ENCODE data around the gene SCAMP2. TPM values are rescaled to one million over a fixed set of nuclear protein-coding genes. Genes with fewer than 3 reads are reported as not detected.

Gene SCAMP2
- total and polyA plus RNA-seq, 10 donors: 34.7 to 129 (median 98.6) TPM

DNA sequence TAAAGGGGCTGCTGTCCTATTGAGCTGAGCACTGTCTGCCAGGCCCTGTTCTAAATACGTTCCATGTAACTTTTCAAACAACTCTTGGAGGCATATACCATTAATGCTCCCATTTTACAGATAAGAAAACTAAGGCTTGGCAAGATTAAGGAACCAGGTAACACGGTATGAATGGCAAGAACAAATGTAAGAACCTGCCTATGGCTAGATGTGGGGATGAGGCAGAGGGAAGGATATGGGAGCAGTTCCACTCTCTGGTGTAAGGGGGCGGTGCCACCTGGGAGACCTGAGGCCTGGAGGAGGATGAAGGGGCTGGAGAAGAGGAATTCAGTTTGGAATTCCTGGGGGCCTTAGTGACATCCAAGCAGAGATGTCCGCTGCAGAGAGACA, 64.3 kb downstream of the SCAMP2 start:
- Histone ChIP-seq H3K9me3 (no peaks in the 10 kb centered on the region), H3K4me3 (no peak overlapping the region), H3K36me3 (peaks cover 0 to 16% (median 6%) of the 10 kb centered on the region in 6 donors), H3K27ac (peak overlapping the region in 1 of 8 donors; percentile 14), H3K4me1 (peaks cover 0 to 27% (median 4%) of the 10 kb centered on the region in 6 donors), H3K27me3 (replicated peaks in 1 of 7) (no peaks in the 10 kb centered on the region)
- 70 to 77% (median 74%) methylated on average over 4 of the region's 4 CpGs for WGBS, 5 donors
- DNase-seq: no peak
- intact Hi-C loops (cut with DNase I; ENCODE audit: low total_unique reads): no loop called here
- no peak for TF ChIP-seq POLR2AphosphoS5 (IDR thresholded peaks at IDR 0.05)
- TF ChIP-seq, protein P1, sequence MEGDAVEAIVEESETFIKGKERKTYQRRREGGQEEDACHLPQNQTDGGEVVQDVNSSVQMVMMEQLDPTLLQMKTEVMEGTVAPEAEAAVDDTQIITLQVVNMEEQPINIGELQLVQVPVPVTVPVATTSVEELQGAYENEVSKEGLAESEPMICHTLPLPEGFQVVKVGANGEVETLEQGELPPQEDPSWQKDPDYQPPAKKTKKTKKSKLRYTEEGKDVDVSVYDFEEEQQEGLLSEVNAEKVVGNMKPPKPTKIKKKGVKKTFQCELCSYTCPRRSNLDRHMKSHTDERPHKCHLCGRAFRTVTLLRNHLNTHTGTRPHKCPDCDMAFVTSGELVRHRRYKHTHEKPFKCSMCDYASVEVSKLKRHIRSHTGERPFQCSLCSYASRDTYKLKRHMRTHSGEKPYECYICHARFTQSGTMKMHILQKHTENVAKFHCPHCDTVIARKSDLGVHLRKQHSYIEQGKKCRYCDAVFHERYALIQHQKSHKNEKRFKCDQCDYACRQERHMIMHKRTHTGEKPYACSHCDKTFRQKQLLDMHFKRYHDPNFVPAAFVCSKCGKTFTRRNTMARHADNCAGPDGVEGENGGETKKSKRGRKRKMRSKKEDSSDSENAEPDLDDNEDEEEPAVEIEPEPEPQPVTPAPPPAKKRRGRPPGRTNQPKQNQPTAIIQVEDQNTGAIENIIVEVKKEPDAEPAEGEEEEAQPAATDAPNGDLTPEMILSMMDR (IDR thresholded peaks at IDR 0.05 in 8 of 11, conservative IDR thresholded peaks at IDR 0.05 in 3 of 11): no peak
- TF ChIP-seq POLR2A (IDR thresholded peaks at IDR 0.05): no peak

GRCh38 chr15:74808078-74808839, 64.9 kb downstream of the SCAMP2 start:
- peak; percentile 34 to 75 (median 42) for TF ChIP-seq POLR2AphosphoS5 (IDR thresholded peaks at IDR 0.05)
- TF ChIP-seq, protein P1 (IDR thresholded peaks at IDR 0.05 in 8 of 11, conservative IDR thresholded peaks at IDR 0.05 in 3 of 11): no peak
- TF ChIP-seq POLR2A (IDR thresholded peaks at IDR 0.05): no peak
- H3K4me3 ChIP-seq: no peak overlapping the region
- intact Hi-C loops (cut with DNase I; ENCODE audit: low total_unique reads): no loop called here
- H3K27ac ChIP-seq: peak overlapping the region in 1 of 8 donors; percentile 45
- no peaks in the 10 kb centered on the region for H3K27me3 ChIP-seq (replicated peaks in 1 of 7)
- 78 to 89% (median 83%) methylated on average over 18 of the region's 18 CpGs for WGBS, 5 donors
- DNase-seq: no peak
- no peaks in the 10 kb centered on the region for H3K9me3 ChIP-seq
- peaks cover 0 to 27% (median 4%) of the 10 kb centered on the region in 6 donors for H3K4me1 ChIP-seq
- peaks cover 0 to 21% (median 12%) of the 10 kb centered on the region in 6 donors for H3K36me3 ChIP-seq

GRCh38 chr15:74807282-74807681, 65.9 kb downstream of the SCAMP2 start:
- 70 to 87% (median 77%) methylated on average over 5 of the region's 5 CpGs for WGBS, 5 donors
- Histone ChIP-seq H3K9me3 (no peaks in the 10 kb centered on the region), H3K4me1 (peaks cover 0 to 27% (median 4%) of the 10 kb centered on the region in 6 donors), H3K27me3 (replicated peaks in 1 of 7) (no peaks in the 10 kb centered on the region), H3K36me3 (peaks cover 0 to 31% (median 21%) of the 10 kb centered on the region in 6 donors), H3K27ac (peak overlapping the region in 1 of 8 donors; percentile 45), H3K4me3 (no peak overlapping the region)
- DNase-seq: no peak
- TF ChIP-seq POLR2A (IDR thresholded peaks at IDR 0.05) (no peak), POLR2AphosphoS5 (IDR thresholded peaks at IDR 0.05) (peak in 1 of 3 donors; percentile 2)
- TF ChIP-seq, protein P1 (IDR thresholded peaks at IDR 0.05 in 8 of 11, conservative IDR thresholded peaks at IDR 0.05 in 3 of 11): no peak
- intact Hi-C loops (cut with DNase I; ENCODE audit: low total_unique reads): no loop called here

- intact Hi-C loops (cut with DNase I; ENCODE audit: low total_unique reads): loop anchor here (5.0 kb wide), 1 partner anchor 38 kb away; no protein-coding TSS in a partner anchor
- H3K9me3 ChIP-seq: no peaks in the 10 kb centered on the region
- peaks cover 7 to 41% (median 15%) of the 10 kb centered on the region in 6 donors for H3K4me1 ChIP-seq
- H3K27me3 ChIP-seq (replicated peaks in 1 of 7): no peaks in the 10 kb centered on the region
- DNase-seq: no peak
- peak overlapping the region in 2 of 8 donors; percentile 23 to 40 for H3K27ac ChIP-seq
- H3K36me3 ChIP-seq: peaks cover 0 to 55% (median 44%) of the 10 kb centered on the region in 6 donors
- no peak overlapping the region for H3K4me3 ChIP-seq
- 69 to 87% (median 77%) methylated on average over 6 of the region's 6 CpGs for WGBS, 5 donors
- TF ChIP-seq POLR2A (IDR thresholded peaks at IDR 0.05): no peak
- peak in 2 of 3 donors; percentile 54 to 67 for TF ChIP-seq POLR2AphosphoS5 (IDR thresholded peaks at IDR 0.05)
These were observed 68.2 kb downstream of the SCAMP2 start for GRCh38 chr15:74804935-74805334.
